ENCODE data around the gene HTRA1. TPM values are rescaled to one million over a fixed set of nuclear protein-coding genes. Genes with fewer than 3 reads are reported as not detected.

HTRA1 gene
- polyA plus RNA-seq, 1 donor: 69.8 TPM

DNA sequence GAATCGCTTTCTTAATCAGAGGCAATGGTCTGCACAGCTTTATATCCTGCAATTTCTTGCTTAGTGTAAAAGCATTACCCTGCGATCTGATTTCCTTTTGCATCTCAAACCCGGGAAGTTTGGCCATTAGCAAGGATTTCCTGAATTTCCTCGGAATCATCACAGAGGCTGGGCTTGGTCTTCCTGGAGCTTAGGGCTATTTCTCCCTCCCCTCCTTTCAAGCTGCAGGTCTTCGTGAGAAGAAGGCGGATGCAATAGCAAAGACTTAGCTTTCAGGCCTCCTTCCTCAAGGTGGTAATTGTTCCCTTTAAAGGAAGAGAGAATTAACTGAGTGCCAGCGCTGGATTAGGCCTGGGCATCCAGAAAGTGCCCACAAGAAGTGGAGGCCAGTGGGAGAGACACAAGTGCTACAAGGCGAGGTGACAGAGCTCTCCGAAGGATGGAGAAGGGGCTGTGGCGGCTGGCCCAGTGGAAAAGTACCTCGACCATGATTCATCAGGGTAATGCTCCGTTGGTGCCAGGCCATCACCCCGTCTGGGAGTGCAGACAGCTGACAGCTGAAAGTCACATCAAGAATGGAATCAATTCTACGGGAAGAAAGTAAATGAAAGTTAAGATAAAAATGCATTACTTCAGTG is 10.9 kb upstream of the HTRA1 start:
- no CpG with 5 or more reads among the region's 14 CpGs for WGBS (ENCODE audit: insufficient coverage, low lambda C conversion rate)
- no peak for DNase-seq
- H3K4me1 ChIP-seq (ENCODE audit: control insufficient read depth, insufficient read depth, low read length): peaks cover 22% of the 10 kb centered on the region
- no peak overlapping the region for H3K27ac ChIP-seq (ENCODE audit: low read length)
- H3K9me3 ChIP-seq (ENCODE audit: control insufficient read depth, low read depth, low read length): no peaks in the 10 kb centered on the region
- no peaks in the 10 kb centered on the region for H3K36me3 ChIP-seq (ENCODE audit: control insufficient read depth, insufficient read depth, low read length)
- H3K27me3 ChIP-seq (ENCODE audit: control insufficient read depth, insufficient read depth, low read length): no peaks in the 10 kb centered on the region
- H3K4me3 ChIP-seq (ENCODE audit: low read length): no peak overlapping the region

DNA sequence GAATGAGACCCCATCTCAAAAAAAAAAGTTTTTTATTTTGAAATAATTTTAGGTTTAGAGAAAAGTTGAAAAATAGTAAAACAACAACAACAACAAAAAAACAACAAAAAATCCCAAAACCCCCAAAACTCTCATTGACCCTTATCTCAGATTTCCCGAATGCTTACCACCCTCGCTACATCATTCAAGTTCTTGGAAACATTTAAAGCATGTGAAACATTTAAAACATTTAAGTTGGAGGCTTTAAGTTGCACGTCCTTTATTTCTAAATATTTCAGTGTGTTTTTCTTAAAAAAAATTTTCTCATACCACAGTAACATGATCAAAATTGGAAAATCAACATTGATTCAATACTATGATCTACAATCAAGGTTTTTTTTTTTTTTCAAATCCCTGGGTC is 7.3 kb upstream of the HTRA1 start:
- Histone ChIP-seq H3K4me1 (ENCODE audit: control insufficient read depth, insufficient read depth, low read length) (peaks cover 9% of the 10 kb centered on the region), H3K4me3 (ENCODE audit: low read length) (no peak overlapping the region), H3K9me3 (ENCODE audit: control insufficient read depth, low read depth, low read length) (no peaks in the 10 kb centered on the region), H3K27me3 (ENCODE audit: control insufficient read depth, insufficient read depth, low read length) (peaks cover 19% of the 10 kb centered on the region), H3K36me3 (ENCODE audit: control insufficient read depth, insufficient read depth, low read length) (no peaks in the 10 kb centered on the region), H3K27ac (ENCODE audit: low read length) (no peak overlapping the region)
- 94% methylated on average over 3 of the region's 3 CpGs for WGBS (ENCODE audit: insufficient coverage, low lambda C conversion rate)
- DNase-seq: no peak

DNA sequence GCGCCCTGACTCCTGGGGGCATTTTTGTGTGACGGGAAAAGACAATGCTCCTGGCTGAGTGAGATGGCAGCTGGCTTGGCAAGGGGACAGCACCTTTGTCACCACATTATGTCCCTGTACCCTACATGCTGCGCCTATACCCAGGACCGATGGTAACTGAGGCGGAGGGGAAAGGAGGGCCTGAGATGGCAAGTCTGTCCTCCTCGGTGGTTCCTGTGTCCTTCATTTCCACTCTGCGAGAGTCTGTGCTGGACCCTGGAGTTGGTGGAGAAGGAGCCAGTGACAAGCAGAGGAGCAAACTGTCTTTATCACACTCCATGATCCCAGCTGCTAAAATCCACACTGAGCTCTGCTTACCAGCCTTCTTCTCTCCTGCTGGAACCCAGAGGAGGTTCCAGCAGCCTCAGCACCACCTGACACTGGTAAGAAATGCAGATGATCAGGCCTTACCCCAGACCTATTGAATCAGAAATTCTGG is 6.7 kb upstream of the HTRA1 start, which contains the start of gene ARMS2:
Gene ARMS2, plus strand, starts transcription at position 51 of the 478 bp plus-strand sequence. Its CDS starts 75 bp downstream, at position 126.
- Histone ChIP-seq H3K4me1 (ENCODE audit: control insufficient read depth, insufficient read depth, low read length) (peaks cover 3% of the 10 kb centered on the region), H3K4me3 (ENCODE audit: low read length) (no peak within 1 kb of the TSS), H3K36me3 (ENCODE audit: control insufficient read depth, insufficient read depth, low read length) (no peaks in the 10 kb centered on the region), H3K27me3 (ENCODE audit: control insufficient read depth, insufficient read depth, low read length) (peaks cover 24% of the 10 kb centered on the region), H3K9me3 (ENCODE audit: control insufficient read depth, low read depth, low read length) (no peaks in the 10 kb centered on the region), H3K27ac (ENCODE audit: low read length) (no peak within 1 kb of the TSS)
- no peak for DNase-seq
- no CpG with 5 or more reads among the region's 7 CpGs for WGBS (ENCODE audit: insufficient coverage, low lambda C conversion rate)

DNA sequence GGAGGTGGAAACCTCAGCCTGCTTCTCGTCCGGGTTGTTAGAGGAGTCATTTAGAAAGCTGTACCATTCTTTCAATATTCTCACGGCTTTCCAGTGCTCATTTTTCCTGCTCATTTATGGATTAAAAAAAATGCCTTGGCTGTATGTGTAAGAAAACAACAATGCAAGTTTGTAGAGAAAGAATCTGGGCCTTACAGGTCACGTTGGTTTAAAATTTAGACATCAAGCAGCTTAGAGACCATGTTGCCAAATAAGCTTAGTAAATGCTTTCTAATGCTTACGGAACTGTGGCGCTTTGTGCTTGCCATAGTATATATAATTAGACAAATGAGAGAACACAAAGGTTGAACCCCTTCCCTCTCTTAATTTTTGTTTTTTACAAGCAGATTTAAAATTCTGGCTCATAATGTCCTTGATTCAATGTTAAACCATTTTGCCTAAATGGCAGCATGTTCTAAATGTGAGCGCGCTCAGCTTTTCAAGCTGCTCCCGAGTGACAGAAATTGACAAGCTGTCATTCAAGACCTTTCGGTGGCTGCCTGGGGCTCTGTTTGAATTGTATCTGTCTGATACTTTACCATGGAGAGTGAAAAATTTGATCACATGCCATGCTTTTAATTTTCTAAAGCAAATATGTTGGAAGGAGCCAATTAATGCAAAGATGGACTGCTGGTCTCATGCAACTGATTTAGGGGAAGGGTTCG is 5.8 kb upstream of the HTRA1 start:
- Histone ChIP-seq H3K9me3 (ENCODE audit: control insufficient read depth, low read depth, low read length) (no peaks in the 10 kb centered on the region), H3K27ac (ENCODE audit: low read length) (no peak overlapping the region), H3K4me3 (ENCODE audit: low read length) (no peak overlapping the region), H3K36me3 (ENCODE audit: control insufficient read depth, insufficient read depth, low read length) (no peaks in the 10 kb centered on the region), H3K4me1 (ENCODE audit: control insufficient read depth, insufficient read depth, low read length) (peaks cover 4% of the 10 kb centered on the region), H3K27me3 (ENCODE audit: control insufficient read depth, insufficient read depth, low read length) (peaks cover 33% of the 10 kb centered on the region)
- WGBS (ENCODE audit: insufficient coverage, low lambda C conversion rate): 90% methylated on average over 3 of the region's 11 CpGs
- DNase-seq: no peak

DNA sequence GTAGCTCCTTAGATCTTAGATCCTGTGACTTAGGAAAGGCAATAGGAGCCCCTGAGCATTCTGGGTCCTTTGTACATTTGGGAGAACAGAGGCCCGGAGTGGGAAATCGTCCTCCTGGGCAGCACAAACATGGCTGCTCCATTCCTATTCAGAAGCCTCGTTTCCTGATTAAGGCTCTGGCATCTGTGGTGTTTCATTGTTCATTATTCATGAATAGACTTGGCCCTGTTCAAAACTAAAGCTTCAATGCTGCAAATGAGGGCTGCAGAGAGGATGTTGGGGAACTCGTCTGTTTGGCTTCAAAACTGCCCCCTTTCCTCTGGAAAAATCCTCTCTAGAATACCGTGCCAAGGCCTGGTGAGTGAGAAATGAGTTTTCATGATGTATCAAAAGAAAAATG is 3.4 kb upstream of the HTRA1 start:
- H3K36me3 ChIP-seq (ENCODE audit: control insufficient read depth, insufficient read depth, low read length): no peaks in the 10 kb centered on the region
- no peaks in the 10 kb centered on the region for H3K9me3 ChIP-seq (ENCODE audit: control insufficient read depth, low read depth, low read length)
- no peak overlapping the region for H3K27ac ChIP-seq (ENCODE audit: low read length)
- WGBS (ENCODE audit: insufficient coverage, low lambda C conversion rate): 60% methylated on average over 1 of the region's 5 CpGs
- H3K4me3 ChIP-seq (ENCODE audit: low read length): no peak overlapping the region
- H3K4me1 ChIP-seq (ENCODE audit: control insufficient read depth, insufficient read depth, low read length): peaks cover 11% of the 10 kb centered on the region
- H3K27me3 ChIP-seq (ENCODE audit: control insufficient read depth, insufficient read depth, low read length): peaks cover 47% of the 10 kb centered on the region
- DNase-seq: no peak

DNA sequence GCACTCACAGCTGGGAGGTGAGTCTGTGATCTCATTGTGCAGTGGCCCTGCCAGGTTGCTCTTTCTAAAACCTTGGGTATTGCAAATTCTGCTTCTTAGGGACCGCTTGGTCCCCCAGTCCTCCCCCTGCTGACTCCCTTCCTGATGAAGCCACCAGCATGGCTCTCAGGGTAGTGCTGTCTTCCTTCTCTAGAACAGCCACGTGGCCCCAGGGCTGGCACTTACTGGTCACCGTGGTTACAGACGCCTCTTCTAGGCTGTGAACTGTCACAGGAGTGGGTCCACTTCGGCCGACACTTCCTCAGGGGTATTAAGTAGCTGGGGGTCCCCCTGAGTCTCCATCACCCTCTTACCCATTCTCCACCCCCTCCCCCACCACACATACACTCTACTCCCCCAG is 2.7 kb upstream of the HTRA1 start:
- H3K9me3 ChIP-seq (ENCODE audit: control insufficient read depth, low read depth, low read length): no peaks in the 10 kb centered on the region
- H3K4me3 ChIP-seq (ENCODE audit: low read length): no peak overlapping the region
- WGBS (ENCODE audit: insufficient coverage, low lambda C conversion rate): 100% methylated on average over 1 of the region's 6 CpGs
- H3K27ac ChIP-seq (ENCODE audit: low read length): no peak overlapping the region
- H3K36me3 ChIP-seq (ENCODE audit: control insufficient read depth, insufficient read depth, low read length): no peaks in the 10 kb centered on the region
- DNase-seq: no peak
- H3K4me1 ChIP-seq (ENCODE audit: control insufficient read depth, insufficient read depth, low read length): peaks cover 12% of the 10 kb centered on the region
- H3K27me3 ChIP-seq (ENCODE audit: control insufficient read depth, insufficient read depth, low read length): peaks cover 53% of the 10 kb centered on the region

DNA sequence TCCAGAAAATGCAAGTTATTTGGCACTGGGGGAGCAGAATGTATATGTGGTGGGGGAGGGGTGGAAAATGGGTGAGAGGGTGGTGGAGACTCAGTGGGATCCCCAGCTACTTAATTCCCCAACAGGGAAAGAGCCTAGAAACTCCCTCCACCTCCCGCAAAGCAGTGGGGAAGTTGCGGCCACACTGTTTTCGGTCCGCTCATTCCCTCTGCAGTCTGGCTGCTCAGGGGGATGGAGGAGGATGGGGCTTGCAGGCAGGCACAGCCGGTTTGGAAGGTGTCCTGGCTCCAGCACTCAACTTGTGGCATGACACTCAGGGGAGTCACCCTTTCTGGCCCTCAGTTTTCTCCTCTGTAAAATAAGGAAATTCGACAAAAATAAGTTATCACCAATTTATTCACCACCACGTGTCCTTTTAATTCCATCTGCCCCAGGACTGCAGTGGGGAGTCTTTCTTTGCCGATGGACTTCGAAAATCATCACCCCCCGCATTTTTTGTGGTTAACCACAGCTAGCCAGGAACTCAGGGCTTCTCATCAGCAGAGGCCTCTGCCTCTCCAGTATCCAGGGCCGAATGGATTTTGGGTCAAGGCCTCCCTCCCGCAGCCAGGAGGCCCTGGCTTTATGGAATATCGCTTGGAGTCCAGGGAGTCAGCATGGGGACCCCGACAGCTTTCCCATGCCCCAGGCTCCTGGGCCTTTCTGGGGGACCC is 1.6 kb upstream of the HTRA1 start:
- peaks cover 62% of the 10 kb centered on the region for H3K27me3 ChIP-seq (ENCODE audit: control insufficient read depth, insufficient read depth, low read length)
- H3K27ac ChIP-seq (ENCODE audit: low read length): no peak overlapping the region
- no peak overlapping the region for H3K4me3 ChIP-seq (ENCODE audit: low read length)
- 100% methylated on average over 1 of the region's 14 CpGs for WGBS (ENCODE audit: insufficient coverage, low lambda C conversion rate)
- H3K9me3 ChIP-seq (ENCODE audit: control insufficient read depth, low read depth, low read length): no peaks in the 10 kb centered on the region
- H3K36me3 ChIP-seq (ENCODE audit: control insufficient read depth, insufficient read depth, low read length): no peaks in the 10 kb centered on the region
- no peak for DNase-seq
- H3K4me1 ChIP-seq (ENCODE audit: control insufficient read depth, insufficient read depth, low read length): peaks cover 12% of the 10 kb centered on the region

DNA sequence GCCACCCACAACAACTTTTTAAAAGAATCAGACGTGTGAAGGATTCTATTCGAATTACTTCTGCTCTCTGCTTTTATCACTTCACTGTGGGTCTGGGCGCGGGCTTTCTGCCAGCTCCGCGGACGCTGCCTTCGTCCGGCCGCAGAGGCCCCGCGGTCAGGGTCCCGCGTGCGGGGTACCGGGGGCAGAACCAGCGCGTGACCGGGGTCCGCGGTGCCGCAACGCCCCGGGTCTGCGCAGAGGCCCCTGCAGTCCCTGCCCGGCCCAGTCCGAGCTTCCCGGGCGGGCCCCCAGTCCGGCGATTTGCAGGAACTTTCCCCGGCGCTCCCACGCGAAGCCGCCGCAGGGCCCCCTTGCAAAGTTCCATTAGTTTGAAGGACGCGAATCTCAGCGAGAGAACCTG is 461 bp upstream of the HTRA1 start:
- Histone ChIP-seq H3K4me1 (ENCODE audit: control insufficient read depth, insufficient read depth, low read length) (peaks cover 12% of the 10 kb centered on the region), H3K4me3 (ENCODE audit: low read length) (peak overlapping the region; percentile 49), H3K9me3 (ENCODE audit: control insufficient read depth, low read depth, low read length) (no peaks in the 10 kb centered on the region), H3K36me3 (ENCODE audit: control insufficient read depth, insufficient read depth, low read length) (no peaks in the 10 kb centered on the region), H3K27me3 (ENCODE audit: control insufficient read depth, insufficient read depth, low read length) (peaks cover 63% of the 10 kb centered on the region), H3K27ac (ENCODE audit: low read length) (no peak overlapping the region)
- WGBS (ENCODE audit: insufficient coverage, low lambda C conversion rate): no CpG with 5 or more reads among the region's 40 CpGs
- peak in 1 of 2 donors; percentile 32 for DNase-seq

DNA sequence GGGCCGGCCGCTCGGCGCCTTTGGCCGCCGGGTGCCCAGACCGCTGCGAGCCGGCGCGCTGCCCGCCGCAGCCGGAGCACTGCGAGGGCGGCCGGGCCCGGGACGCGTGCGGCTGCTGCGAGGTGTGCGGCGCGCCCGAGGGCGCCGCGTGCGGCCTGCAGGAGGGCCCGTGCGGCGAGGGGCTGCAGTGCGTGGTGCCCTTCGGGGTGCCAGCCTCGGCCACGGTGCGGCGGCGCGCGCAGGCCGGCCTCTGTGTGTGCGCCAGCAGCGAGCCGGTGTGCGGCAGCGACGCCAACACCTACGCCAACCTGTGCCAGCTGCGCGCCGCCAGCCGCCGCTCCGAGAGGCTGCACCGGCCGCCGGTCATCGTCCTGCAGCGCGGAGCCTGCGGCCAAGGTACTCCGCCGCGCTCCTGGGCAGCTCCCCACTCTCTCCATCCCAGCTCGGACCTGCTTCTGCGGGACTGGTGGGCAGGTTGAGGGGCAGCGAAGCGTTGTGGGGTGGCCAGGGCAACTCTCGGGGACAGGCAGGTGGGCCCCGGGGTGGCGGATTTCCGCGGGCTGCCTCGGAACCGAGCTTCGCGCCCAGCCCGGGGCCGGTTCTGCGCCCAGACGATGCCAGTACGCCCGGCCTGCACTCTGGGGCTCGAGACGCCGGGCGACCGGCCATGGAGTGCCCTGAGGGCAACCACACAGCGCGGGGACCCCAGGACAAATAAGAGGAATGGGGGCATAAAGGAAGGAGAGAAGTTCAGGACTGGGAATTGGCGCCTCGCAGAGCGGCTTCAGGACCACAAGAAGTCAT is 578 bp downstream of the HTRA1 start:
- peak in 1 of 2 donors; percentile 55 for DNase-seq
- Histone ChIP-seq H3K36me3 (ENCODE audit: control insufficient read depth, insufficient read depth, low read length) (no peaks in the 10 kb centered on the region), H3K9me3 (ENCODE audit: control insufficient read depth, low read depth, low read length) (no peaks in the 10 kb centered on the region), H3K27ac (ENCODE audit: low read length) (no peak overlapping the region), H3K4me3 (ENCODE audit: low read length) (peak overlapping the region; percentile 50), H3K4me1 (ENCODE audit: control insufficient read depth, insufficient read depth, low read length) (peaks cover 12% of the 10 kb centered on the region), H3K27me3 (ENCODE audit: control insufficient read depth, insufficient read depth, low read length) (peaks cover 62% of the 10 kb centered on the region)
- WGBS (ENCODE audit: insufficient coverage, low lambda C conversion rate): no CpG with 5 or more reads among the region's 95 CpGs

Data from large intestine (tissue), 3 donors.